GM10248 (cell line): ENCODE measurements around the gene PIGZ.

Experiments used
- CTCF ChIA-PET: fragments of 300-600 bp; sonication (Branson Sonifier 250); formaldehyde crosslinking; extraction: SDS; loops from one replicate; lab custom pipeline; 2021; ENCODE audit warnings: antibody characterized with exemption; lab: Yijun Ruan, JAX
- POLR2A ChIA-PET: fragments of 350-650 bp; sonication (Branson Sonifier 250); formaldehyde crosslinking; extraction: SDS; loops from one replicate; lab custom pipeline; 2020; ENCODE audit warnings: antibody characterized with exemption; lab: Yijun Ruan, JAX
- DNase-seq: peaks from one replicate; pipeline ENCODE4 v3.0.0; 2012; ENCODE audit errors: extremely low spot score
- TF ChIP-seq, protein P1 (sequence below): IDR thresholded peaks from 2 replicates; pipeline ENCODE4 v1.5.1; 2012; ENCODE audit warnings: mild to moderate bottlenecking, low read depth; ENCODE audit errors: extremely low read depth, missing control alignments, control extremely low read depth

PIGZ gene

DNA sequence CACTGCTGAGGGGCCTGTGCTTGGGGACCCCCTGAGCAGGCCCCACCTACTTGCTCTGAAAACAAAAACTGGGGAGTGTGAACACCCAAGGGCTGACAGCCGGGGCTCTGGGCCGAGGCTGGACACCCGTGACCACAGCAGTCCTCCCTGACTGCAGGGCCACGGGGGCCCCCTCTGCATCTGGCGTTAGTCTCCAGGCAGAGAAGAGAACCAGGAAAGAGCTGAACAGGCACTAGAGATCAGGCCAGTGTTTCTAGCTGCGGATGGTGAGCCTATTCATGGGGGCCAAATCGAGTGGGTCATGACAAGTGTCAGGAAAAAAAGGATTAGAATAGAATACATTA is 43.9 kb upstream of the PIGZ start:
- POLR2A ChIA-PET = no interaction called here
- CTCF ChIA-PET = interaction anchor here (0.9 to 1.0 kb wide), 2 partner anchors 9 to 10 kb away, joined by 3 read pairs; no protein-coding TSS in a partner anchor
- DNase-seq = no peak
- TF ChIP-seq, protein P1, sequence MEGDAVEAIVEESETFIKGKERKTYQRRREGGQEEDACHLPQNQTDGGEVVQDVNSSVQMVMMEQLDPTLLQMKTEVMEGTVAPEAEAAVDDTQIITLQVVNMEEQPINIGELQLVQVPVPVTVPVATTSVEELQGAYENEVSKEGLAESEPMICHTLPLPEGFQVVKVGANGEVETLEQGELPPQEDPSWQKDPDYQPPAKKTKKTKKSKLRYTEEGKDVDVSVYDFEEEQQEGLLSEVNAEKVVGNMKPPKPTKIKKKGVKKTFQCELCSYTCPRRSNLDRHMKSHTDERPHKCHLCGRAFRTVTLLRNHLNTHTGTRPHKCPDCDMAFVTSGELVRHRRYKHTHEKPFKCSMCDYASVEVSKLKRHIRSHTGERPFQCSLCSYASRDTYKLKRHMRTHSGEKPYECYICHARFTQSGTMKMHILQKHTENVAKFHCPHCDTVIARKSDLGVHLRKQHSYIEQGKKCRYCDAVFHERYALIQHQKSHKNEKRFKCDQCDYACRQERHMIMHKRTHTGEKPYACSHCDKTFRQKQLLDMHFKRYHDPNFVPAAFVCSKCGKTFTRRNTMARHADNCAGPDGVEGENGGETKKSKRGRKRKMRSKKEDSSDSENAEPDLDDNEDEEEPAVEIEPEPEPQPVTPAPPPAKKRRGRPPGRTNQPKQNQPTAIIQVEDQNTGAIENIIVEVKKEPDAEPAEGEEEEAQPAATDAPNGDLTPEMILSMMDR = no peak

DNA sequence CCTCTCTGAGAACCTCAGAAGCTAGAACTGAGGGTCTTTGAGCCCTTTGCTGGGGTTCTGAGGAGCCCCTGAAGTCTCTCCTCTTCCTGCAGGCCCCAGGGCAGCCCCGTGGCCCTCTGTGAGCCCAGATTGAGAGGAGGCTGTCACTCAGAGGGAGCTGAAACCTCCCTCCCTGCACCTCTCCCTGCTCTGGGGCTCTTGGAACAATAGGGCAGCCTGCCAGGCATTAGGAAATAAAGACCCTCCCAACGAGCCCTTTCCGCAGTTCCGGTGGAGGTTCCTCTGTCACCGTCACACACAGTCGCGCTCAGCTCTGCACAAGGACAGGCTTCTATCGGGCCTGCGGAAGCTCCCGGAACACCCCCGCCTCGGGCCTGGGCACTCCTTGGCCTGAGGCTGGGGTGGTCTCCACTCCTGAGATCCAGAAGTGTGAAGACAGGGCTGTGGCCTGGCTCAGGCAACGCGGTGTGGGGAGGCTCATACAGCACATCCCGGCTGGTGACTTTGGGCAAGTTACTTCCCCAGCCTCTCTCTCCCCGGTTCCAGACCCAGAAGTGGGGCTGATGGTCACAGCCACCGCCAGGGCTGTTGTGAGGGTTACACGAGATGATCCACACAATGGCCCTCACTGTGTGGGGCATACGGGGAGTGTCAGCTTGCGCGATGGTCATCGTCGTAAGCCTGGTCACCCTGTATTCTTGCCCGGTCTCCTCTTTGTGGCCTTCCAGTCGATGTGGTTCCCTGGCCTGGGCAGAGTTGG is 43.3 kb upstream of the PIGZ start:
- ChIA-PET CTCF (interaction anchor here (1.1 kb wide), 1 partner anchor 11 kb away, joined by 3 read pairs; no protein-coding TSS in a partner anchor), POLR2A (no interaction called here)
- no peak for DNase-seq
- TF ChIP-seq, protein P1 = no peak

DNA sequence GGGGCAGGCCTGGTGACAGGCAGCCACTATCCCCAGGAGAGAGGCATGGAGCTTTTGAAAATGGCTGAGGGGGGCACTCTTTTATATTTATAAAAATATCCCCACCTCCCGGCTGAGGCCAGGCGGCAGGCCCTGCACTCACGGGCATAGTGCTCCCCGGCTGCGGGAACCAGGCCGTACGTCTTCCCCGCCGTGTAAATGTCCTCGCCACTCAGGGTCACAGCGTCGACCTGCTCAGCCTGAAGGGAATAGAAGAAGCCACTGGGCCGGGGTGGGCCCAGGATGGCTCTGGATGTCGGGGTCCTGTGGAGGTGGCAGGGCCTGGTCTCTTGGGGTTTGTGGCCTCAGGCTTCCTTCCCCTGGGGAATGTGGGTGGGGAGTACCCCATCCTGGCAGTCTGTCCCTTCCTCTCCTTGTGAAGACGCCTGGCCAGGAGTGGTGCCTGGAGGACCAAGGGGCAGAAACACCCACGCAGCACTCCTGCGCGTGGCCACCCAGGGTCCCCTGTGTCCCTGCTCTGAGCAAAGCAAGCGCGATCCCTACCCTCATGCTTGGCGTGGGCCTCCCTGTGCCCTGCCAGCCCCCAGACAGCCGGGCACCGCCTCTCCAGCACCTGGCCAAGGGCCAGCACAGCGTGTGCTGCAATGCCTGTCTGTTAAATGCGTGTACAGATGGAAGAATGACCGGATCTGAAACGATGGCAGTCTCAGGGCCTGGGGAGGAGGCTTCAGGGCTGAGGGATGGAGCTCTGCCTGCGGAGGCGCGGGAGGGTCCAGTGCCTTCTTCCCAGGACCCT is 42.1 kb upstream of the PIGZ start:
- no peak for DNase-seq
- CTCF ChIA-PET = interaction anchor here (0.8 to 1.6 kb wide), 4 partner anchors 12 to 177 kb away, joined by 3 to 9 read pairs (median 4); partner anchors contain the start of gene MELTF
- TF ChIP-seq, protein P1 = no peak
- POLR2A ChIA-PET = no interaction called here

DNA sequence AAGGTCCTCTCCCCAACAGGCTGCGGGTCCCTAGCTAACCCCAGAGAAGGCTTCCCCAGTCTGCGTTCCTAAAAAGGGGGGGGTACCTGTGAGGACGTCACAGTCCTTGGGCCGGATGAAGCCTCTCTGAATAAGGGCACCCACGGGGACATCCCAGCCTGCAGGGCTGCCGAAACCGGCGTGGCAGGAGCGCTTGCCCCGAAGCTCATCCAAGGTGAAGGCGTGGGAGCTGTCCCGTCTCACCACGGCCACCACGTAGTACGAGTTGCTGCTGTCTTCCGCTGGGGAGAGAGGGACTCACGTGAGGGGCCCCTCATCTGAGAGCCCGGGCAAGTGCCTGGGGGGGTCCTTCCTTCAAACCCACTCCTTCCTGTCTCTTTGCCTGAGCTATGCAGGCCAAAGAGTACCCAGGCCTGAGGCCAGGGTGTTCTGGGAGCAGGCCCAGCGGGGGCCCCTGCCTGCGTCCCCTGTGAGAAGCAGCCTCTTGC is 40.9 kb upstream of the PIGZ start:
- POLR2A ChIA-PET = interaction anchor here (1.2 kb wide), 1 partner anchor 142 kb away, joined by 4 read pairs; the partner anchor contains the start of gene SENP5
- TF ChIP-seq, protein P1 = no peak
- no peak for DNase-seq
- CTCF ChIA-PET = interaction anchor here (0.9 to 1.6 kb wide), 7 partner anchors 9 to 178 kb away, joined by 3 to 4 read pairs (median 3); partner anchors contain the start of gene MELTF

DNA sequence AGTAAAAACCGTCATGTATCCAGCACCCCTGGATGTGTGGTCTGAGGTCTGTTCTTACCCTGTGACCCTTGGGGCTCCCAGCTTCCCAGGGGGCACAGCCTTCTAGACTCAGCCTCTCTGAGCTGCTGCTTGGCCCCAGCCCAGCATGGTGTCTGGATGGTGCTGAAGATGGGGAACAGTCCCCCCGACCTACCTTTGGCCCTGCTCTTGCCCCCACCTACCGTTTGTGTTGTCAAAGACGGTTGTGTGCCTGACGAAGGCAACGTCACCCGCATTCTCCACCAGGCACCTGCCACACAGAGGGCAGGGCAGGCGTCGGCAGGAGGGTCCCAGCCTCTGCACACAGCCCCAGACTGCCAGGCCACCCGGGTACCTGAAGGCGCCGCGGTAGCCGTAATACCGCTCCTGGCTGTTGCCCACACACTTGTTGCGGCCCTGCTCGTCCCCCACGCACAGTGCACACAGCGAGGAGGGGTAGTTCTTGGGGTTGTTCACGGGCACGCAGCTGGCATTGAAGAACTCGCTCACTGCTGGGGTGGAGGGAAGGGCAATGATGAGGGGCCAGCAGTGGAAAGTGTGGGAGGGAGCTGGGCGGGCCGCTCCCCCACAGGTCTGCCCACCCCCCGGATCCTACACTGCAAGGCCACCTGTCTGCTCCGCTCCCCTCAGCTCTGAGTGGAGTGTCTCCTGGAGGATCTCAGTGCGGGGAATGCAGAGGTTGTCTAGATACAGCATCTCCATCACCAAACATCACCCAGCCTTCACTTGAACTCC is 40.0 kb upstream of the PIGZ start:
- ChIA-PET POLR2A (interaction anchor here (0.5 to 1.2 kb wide), 2 partner anchors 14 to 141 kb away, joined by 3 to 4 read pairs; partner anchors contain the start of gene SENP5), CTCF (interaction anchor here (0.9 to 1.3 kb wide), 6 partner anchors 10 to 45 kb away, joined by 3 to 4 read pairs (median 3); partner anchors contain the start of gene MELTF)
- no peak for DNase-seq
- TF ChIP-seq, protein P1 = no peak
